IMR-90 (cell line): ENCODE data around the gene CLEC20A. TPM values are rescaled to one million over a fixed set of nuclear protein-coding genes. Genes with fewer than 3 reads are reported as not detected.

Experiments
- ATAC-seq: fragments of 200-7000 bp; cut with Tn5 transposase; 2 replicates; pipeline ENCODE4 v1.9.1; 2020; ENCODE audit warnings: low read depth, mild to moderate bottlenecking, moderate library complexity
- BruUV-seq: library from RNA; stranded (reverse); fragments of 400-500 nt; replicated peaks from 2 replicates; lab custom pipeline; 2021; lab: Mats Ljungman, UMichigan
- CTCF ChIA-PET: fragments of 300-600 bp; formaldehyde crosslinking; extraction: SDS; loops from one replicate; lab custom pipeline; 2021; ENCODE audit warnings: antibody characterized with exemption; lab: Yijun Ruan, JAX
- POLR2A ChIA-PET: fragments of 300-600 bp; sonication (Branson Sonifier 250); formaldehyde crosslinking; loops from one replicate; lab custom pipeline; 2022; ENCODE audit warnings: antibody characterized with exemption; ENCODE audit not compliant: unreplicated experiment; lab: Charles Lee
- DNase-seq: peaks from one replicate; pipeline ENCODE4 v3.0.0; 2013
- H2AFZ ChIP-seq: replicated peaks from 2 replicates; pipeline ENCODE3; 2013; ENCODE audit warnings: low read length, mild to moderate bottlenecking; ENCODE audit not compliant: poor library complexity
- H2AK5ac ChIP-seq: 2 replicates; pipeline ENCODE4 v1.6.1; 2013; ENCODE audit warnings: low read depth, low read length, inconsistent platforms
- H2AK9ac ChIP-seq: replicated peaks from 2 replicates; pipeline ENCODE3; 2013; ENCODE audit warnings: mild to moderate bottlenecking, low read depth, low read length, moderate library complexity; ENCODE audit not compliant: poor library complexity
- H2BK120ac ChIP-seq: 2 replicates; pipeline ENCODE4 v1.6.1; 2013; ENCODE audit warnings: low read depth, low read length, inconsistent platforms
- H2BK15ac ChIP-seq: 3 replicates; pipeline ENCODE4 v1.6.1; 2013; ENCODE audit warnings: low read depth, low read length, inconsistent platforms
- H2BK20ac ChIP-seq: 2 replicates; pipeline ENCODE4 v1.6.1; 2013; ENCODE audit warnings: low read depth, mild to moderate bottlenecking, inconsistent platforms, low read length, moderate library complexity
- H2BK5ac ChIP-seq: 2 replicates; pipeline ENCODE4 v1.6.1; 2013; ENCODE audit warnings: mild to moderate bottlenecking, low read depth, low read length, inconsistent platforms; ENCODE audit not compliant: poor library complexity, severe bottlenecking
- H3K14ac ChIP-seq: replicated peaks from 2 replicates; pipeline ENCODE4 v1.6.1; 2013; ENCODE audit warnings: low read depth, low read length, inconsistent platforms
- H3K18ac ChIP-seq: 2 replicates; pipeline ENCODE4 v1.6.1; 2013; ENCODE audit warnings: low read depth, low read length, control low read depth
- H3K23ac ChIP-seq: 2 replicates; pipeline ENCODE4 v1.6.1; 2013; ENCODE audit warnings: low read depth, low read length, inconsistent platforms
- H3K27ac ChIP-seq: 2 replicates; pipeline ENCODE4 v1.5.1; 2013; ENCODE audit warnings: mild to moderate bottlenecking, control low read depth, low read length; ENCODE audit not compliant: insufficient read depth
- H3K27me3 ChIP-seq: 2 replicates; pipeline ENCODE4 v1.6.1; 2013; ENCODE audit warnings: low read length; ENCODE audit not compliant: control insufficient read depth, insufficient read depth
- H3K36me3 ChIP-seq: 2 replicates; pipeline ENCODE4 v1.6.1; 2013; ENCODE audit warnings: low read length, mixed read lengths; ENCODE audit not compliant: control insufficient read depth, insufficient read depth
- H3K4ac ChIP-seq: 2 replicates; pipeline ENCODE4 v1.6.1; 2013; ENCODE audit warnings: low read depth, low read length, inconsistent platforms
- H3K4me1 ChIP-seq: 2 replicates; pipeline ENCODE4 v1.6.1; 2013; ENCODE audit warnings: low read length, mixed read lengths; ENCODE audit not compliant: control insufficient read depth, insufficient read depth
- H3K4me2 ChIP-seq: 2 replicates; pipeline ENCODE4 v1.6.1; 2013; ENCODE audit warnings: low read depth, mild to moderate bottlenecking, control low read depth, low read length, moderate library complexity
- H3K4me3 ChIP-seq: 2 replicates; pipeline ENCODE4 v1.5.1; 2013; ENCODE audit warnings: low read depth, mild to moderate bottlenecking, control low read depth, low read length, moderate library complexity; ENCODE audit not compliant: insufficient read depth
- H3K56ac ChIP-seq: 2 replicates; pipeline ENCODE4 v1.6.1; 2013; ENCODE audit warnings: low read length, inconsistent platforms; ENCODE audit not compliant: insufficient read depth; ENCODE audit errors: extremely low read depth
- H3K79me1 ChIP-seq, 2 experiments: 2 replicates each; pipeline ENCODE4 v1.6.1; 2013; ENCODE audit warnings: low read length in 2 of 2, inconsistent platforms in 1 of 2, low read depth in 1 of 2
- H3K9ac ChIP-seq: 2 replicates; pipeline ENCODE4 v1.6.1; 2013; ENCODE audit warnings: low read depth, low read length, control low read depth
- H3K9me1 ChIP-seq: 2 replicates; pipeline ENCODE4 v1.6.1; 2013; ENCODE audit warnings: low read length, inconsistent platforms; ENCODE audit not compliant: insufficient read depth
- H3K9me3 ChIP-seq: 2 replicates; pipeline ENCODE4 v1.6.1; 2013; ENCODE audit warnings: low read length; ENCODE audit not compliant: control insufficient read depth, insufficient read depth
- H4K20me1 ChIP-seq: 2 replicates; pipeline ENCODE4 v1.6.1; 2013; ENCODE audit warnings: low read length, inconsistent platforms; ENCODE audit not compliant: insufficient read depth
- H4K5ac ChIP-seq: 2 replicates; pipeline ENCODE4 v1.6.1; 2013; ENCODE audit warnings: mild to moderate bottlenecking, low read depth, low read length, control low read depth
- H4K8ac ChIP-seq, 2 experiments: 2 replicates each; pipeline ENCODE4 v1.6.1; 2013; ENCODE audit warnings: low read depth in 2 of 2, low read length in 2 of 2, control low read depth in 1 of 2, inconsistent platforms in 1 of 2
- H4K91ac ChIP-seq: 2 replicates; pipeline ENCODE4 v1.6.1; 2013; ENCODE audit warnings: low read depth, low read length, inconsistent platforms; ENCODE audit not compliant: insufficient read depth
- CEBPB ChIP-seq: IDR thresholded peaks from 2 replicates; pipeline ENCODE4 v1.6.1; 2012; ENCODE audit warnings: low read depth, low read length, improper control_type of control experiment
- FOS ChIP-seq: fragments of 150-350 bp; IDR thresholded peaks from 2 replicates; pipeline ENCODE4 v1.6.1; 2016; ENCODE audit warnings: low read depth, low read length
- MAFK ChIP-seq: IDR thresholded peaks from 2 replicates; pipeline ENCODE4 v1.6.1; 2012; ENCODE audit warnings: low read depth, low read length, improper control_type of control experiment
- MAZ ChIP-seq: IDR thresholded peaks from 2 replicates; pipeline ENCODE4 v1.6.1; 2012; ENCODE audit warnings: low read depth, mild to moderate bottlenecking, low read length, improper control_type of control experiment, moderate library complexity, borderline replicate concordance
- MXI1 ChIP-seq: IDR thresholded peaks from 2 replicates; pipeline ENCODE4 v1.6.1; 2012; ENCODE audit warnings: low read depth, mild to moderate bottlenecking, low read length, moderate library complexity, borderline replicate concordance
- NFE2L2 ChIP-seq: fragments of 150-350 bp; IDR thresholded peaks from 2 replicates; pipeline ENCODE4 v1.6.1; 2016; ENCODE audit warnings: low read depth, mild to moderate bottlenecking, low read length
- POLR2A ChIP-seq: IDR thresholded peaks from 2 replicates; pipeline ENCODE4 v1.6.1; 2012; ENCODE audit warnings: mild to moderate bottlenecking, low read depth, low read length
- RAD21 ChIP-seq: IDR thresholded peaks from 2 replicates; pipeline ENCODE4 v1.6.1; 2012; ENCODE audit warnings: low read length, improper control_type of control experiment
- RCOR1 ChIP-seq: IDR thresholded peaks from 2 replicates; pipeline ENCODE4 v1.6.1; 2012; ENCODE audit warnings: mild to moderate bottlenecking, low read length, improper control_type of control experiment; ENCODE audit not compliant: insufficient replicate concordance
- RFX5 ChIP-seq: IDR thresholded peaks from 2 replicates; pipeline ENCODE4 v1.8.0; 2012; ENCODE audit warnings: low read depth, mild to moderate bottlenecking, low read length, moderate library complexity
- SMC3 ChIP-seq: fragments of 150-350 bp; IDR thresholded peaks from 2 replicates; pipeline ENCODE4 v1.6.1; 2016; ENCODE audit warnings: low read depth, mild to moderate bottlenecking, antibody characterized with exemption, low read length, moderate library complexity
- USF2 ChIP-seq: fragments of 150-350 bp; IDR thresholded peaks from 2 replicates; pipeline ENCODE4 v1.6.1; 2017; ENCODE audit warnings: mild to moderate bottlenecking, antibody characterized with exemption, low read length, low read depth
- WGBS, 2 experiments: methylation state at CpG; one replicate each; pipeline versions ENCODE4 v1.1.5 to v1.1.7; 2013; ENCODE audit warnings: missing lambda C conversion rate in 2 of 2; ENCODE audit not compliant: insufficient read length in 1 of 2; ENCODE audit errors: extremely low coverage in 2 of 2; 5-methylcytosine and 5-hydroxymethylcytosine counted together
- dilution Hi-C: fragments of 300-500 bp; cut with HindIII; formaldehyde crosslinking; loops from one replicate; pipeline ENCODE4 v1.14.3; 2018; ENCODE audit warnings: low sequenced_read_pairs; ENCODE audit not compliant: unreplicated experiment
- in situ Hi-C: fragments of 300-500 bp; cut with MboI; formaldehyde crosslinking; loops from 3 replicates; pipeline ENCODE4 v1.14.3; 2019; ENCODE audit warnings: low sequenced_read_pairs, inconsistent platforms, mixed read lengths
- intact Hi-C: fragments of 100-400 bp; cut with micrococcal nuclease; formaldehyde crosslinking; loops from 2 replicates; pipeline ENCODE4 v1.10.0; 2022
- polyA plus RNA-seq, 3 experiments: library from polyadenylated mRNA; depleted of rRNA; stranded (reverse); fragments of >200 nt; gene quantifications; 2 replicates each; pipeline ENCODE4 v1.2.3, GENCODE V29; 2012; ENCODE audit warnings: low replicate concordance in 1 of 3
- total RNA-seq: library from RNA; depleted of rRNA; stranded (reverse); fragments of >200 nt; gene quantifications from 2 replicates; pipeline ENCODE4 v1.2.3, GENCODE V29; 2012
- TF ChIP-seq, protein P1 (sequence below): conservative IDR thresholded peaks from 2 replicates; pipeline ENCODE4 v1.5.1; 2012; ENCODE audit warnings: mild to moderate bottlenecking, low read depth, low read length, improper control_type of control experiment

The CLEC20A gene
- total and polyA plus RNA-seq, 2 of the 4 experiments (the other 2 are of a cell fraction) = not detected

DNA sequence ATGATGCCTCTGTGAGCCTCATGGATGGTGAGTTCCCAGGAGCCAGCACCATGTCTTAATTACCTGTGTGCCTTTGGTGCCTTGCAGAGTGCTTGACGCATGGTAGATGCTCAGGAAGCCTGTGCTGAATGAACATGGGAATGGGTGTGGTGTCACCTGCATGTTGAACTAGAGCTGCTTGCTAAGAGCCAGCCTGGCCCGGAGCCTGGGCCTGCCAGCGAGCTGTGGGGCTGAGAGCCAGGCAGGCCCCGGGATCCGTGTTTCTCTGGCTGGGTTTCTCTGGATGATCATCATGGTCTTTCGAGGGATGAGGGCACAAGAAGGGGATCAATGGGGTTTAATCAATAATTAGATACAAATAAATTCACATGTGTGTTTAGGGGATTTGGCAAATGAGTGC lies 9.4 kb upstream of the CLEC20A start:
- no peak overlapping the region for H4K91ac ChIP-seq
- ATAC-seq = no peak
- no peak overlapping the region for H3K4ac ChIP-seq
- H2BK20ac ChIP-seq = no peak overlapping the region
- ChIA-PET POLR2A (no interaction called here), CTCF (interaction anchor here (1.1 to 2.7 kb wide), 2 partner anchors 206 to 496 kb away, joined by 3 to 7 read pairs; no protein-coding TSS in a partner anchor)
- no peaks in the 10 kb centered on the region for H3K36me3 ChIP-seq
- no peak overlapping the region for H2BK5ac ChIP-seq
- no peaks in the 10 kb centered on the region; the same call in 1 of the 2 replicates for H3K4me1 ChIP-seq
- no peaks in the 10 kb centered on the region for H3K9me3 ChIP-seq
- H3K23ac ChIP-seq = no peak overlapping the region
- no peak overlapping the region for H2AFZ ChIP-seq
- H3K9me1 ChIP-seq = peaks cover 4% of the 10 kb centered on the region; the same call in 1 of the 2 replicates
- dilution Hi-C loops (no loop called here), in situ Hi-C loops (loop anchor here (10.0 kb wide), 1 partner anchor 201 kb away; no protein-coding TSS in a partner anchor), intact Hi-C loops (loop anchor here (10.0 kb wide), 1 partner anchor 481 kb away; no protein-coding TSS in a partner anchor)
- H2AK5ac ChIP-seq = no peak overlapping the region
- no peak for DNase-seq
- no peak overlapping the region for H3K27ac ChIP-seq
- H4K5ac ChIP-seq = no peak overlapping the region
- H4K20me1 ChIP-seq = no peaks in the 10 kb centered on the region
- H3K18ac ChIP-seq = no peak overlapping the region
- no peak overlapping the region for H3K4me2 ChIP-seq
- no peak overlapping the region for H2AK9ac ChIP-seq
- H3K27me3 ChIP-seq = peaks cover 5% of the 10 kb centered on the region; the same call in 1 of the 2 replicates
- H2BK120ac ChIP-seq = no peak overlapping the region
- no peak overlapping the region for H3K56ac ChIP-seq
- no peak overlapping the region for H3K9ac ChIP-seq
- H4K8ac ChIP-seq = no peak overlapping the region
- no peak overlapping the region for H3K14ac ChIP-seq
- no peak overlapping the region for H2BK15ac ChIP-seq
- WGBS, 2 experiments = no CpG with 5 or more reads among the region's 6 CpGs
- no peak for TF ChIP-seq FOS
- TF ChIP-seq, protein P1, sequence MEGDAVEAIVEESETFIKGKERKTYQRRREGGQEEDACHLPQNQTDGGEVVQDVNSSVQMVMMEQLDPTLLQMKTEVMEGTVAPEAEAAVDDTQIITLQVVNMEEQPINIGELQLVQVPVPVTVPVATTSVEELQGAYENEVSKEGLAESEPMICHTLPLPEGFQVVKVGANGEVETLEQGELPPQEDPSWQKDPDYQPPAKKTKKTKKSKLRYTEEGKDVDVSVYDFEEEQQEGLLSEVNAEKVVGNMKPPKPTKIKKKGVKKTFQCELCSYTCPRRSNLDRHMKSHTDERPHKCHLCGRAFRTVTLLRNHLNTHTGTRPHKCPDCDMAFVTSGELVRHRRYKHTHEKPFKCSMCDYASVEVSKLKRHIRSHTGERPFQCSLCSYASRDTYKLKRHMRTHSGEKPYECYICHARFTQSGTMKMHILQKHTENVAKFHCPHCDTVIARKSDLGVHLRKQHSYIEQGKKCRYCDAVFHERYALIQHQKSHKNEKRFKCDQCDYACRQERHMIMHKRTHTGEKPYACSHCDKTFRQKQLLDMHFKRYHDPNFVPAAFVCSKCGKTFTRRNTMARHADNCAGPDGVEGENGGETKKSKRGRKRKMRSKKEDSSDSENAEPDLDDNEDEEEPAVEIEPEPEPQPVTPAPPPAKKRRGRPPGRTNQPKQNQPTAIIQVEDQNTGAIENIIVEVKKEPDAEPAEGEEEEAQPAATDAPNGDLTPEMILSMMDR = no peak
- TF ChIP-seq MXI1 = no peak
- TF ChIP-seq USF2 = no peak
- TF ChIP-seq SMC3 = no peak
- TF ChIP-seq MAZ = no peak
- no peak for TF ChIP-seq NFE2L2
- TF ChIP-seq RFX5 = no peak
- TF ChIP-seq CEBPB = no peak
- no peak for TF ChIP-seq POLR2A
- TF ChIP-seq MAFK = no peak
- TF ChIP-seq RCOR1 = no peak
- no peak for TF ChIP-seq RAD21
- H3K79me1 ChIP-seq = no peaks in the 10 kb centered on the region
- BruUV-seq = no TSS peak
- H3K4me3 ChIP-seq = no peak overlapping the region
